Measurements from ENCODE around the gene ARFGAP2.

DNA sequence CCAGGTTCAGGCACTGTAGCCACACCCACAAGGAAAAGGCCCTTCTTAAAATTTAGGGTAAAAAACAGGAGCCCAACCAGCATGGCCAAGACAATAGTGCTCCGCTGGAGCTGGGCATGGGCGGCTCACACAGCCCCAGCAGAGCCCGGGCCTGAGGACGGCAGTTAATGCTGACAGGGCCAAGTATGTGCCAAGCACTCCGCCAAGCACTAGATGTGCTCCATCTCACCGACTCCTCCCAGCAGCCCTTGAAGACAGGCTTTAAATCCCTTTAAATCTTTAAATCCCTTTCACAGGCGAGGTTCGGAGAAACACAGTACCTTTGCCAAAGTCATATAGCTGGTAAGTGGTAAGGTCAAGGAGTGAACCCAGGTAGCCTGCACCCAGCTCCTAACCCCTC lies 4.8 kb downstream of the ARFGAP2 start:
- no peak for TF ChIP-seq EZH2 (IDR thresholded peaks at IDR 0.05)
- TF ChIP-seq POLR2AphosphoS5 (IDR thresholded peaks at IDR 0.05; ENCODE audit: borderline replicate concordance, low read depth, low read length), result no peak
- TF ChIP-seq FOXP2 (optimal IDR thresholded peaks at IDR 0.05; ENCODE audit: control extremely low read depth, extremely low read length, insufficient read depth), result no peak
